ENCODE results near the gene STX11.

STX11 gene

DNA sequence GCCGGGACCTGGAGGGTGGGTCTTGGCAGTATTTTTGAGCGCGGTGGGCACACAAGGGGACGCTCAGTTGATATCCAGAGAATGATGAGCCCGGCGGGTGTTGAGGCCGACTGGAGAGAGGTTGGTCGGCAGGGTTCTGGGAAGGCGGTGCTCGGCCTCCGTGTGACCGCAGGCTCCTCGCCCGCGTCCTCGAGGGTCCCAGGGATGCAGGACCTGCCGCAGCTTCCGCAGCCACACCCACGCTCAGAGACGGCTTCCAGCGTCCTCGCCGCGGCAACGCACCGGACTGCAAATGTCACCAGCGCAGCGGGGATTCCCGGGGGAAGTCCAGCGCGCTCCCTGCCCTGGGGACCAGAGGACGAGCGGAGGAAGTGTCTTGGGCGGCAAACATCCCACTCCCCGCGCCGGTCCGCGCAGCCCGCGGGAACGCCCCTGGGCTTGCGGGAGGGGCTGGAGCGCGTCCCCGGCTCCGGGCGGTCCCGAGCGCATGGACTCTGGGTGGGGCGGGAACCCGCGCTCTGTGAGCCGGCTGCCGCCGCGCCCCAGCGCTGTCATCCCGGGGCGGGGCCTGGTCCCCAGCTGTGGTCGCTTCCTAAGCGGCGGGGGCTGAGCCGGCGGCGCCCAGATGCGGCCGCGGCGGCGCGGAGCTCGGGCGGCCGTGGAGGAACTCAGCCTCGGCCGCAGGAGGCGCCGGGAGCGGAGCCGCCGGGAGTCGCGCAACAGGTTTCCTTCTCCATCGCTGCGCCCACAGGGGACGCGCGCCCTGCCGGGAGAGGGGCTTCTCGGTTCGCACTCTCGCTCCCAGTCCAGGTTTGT lies at the start of gene STX11:
Gene STX11, plus strand, starts transcription at position 624 of the 816 bp plus-strand sequence. CDS start 36,111 bp downstream, outside the sequence.
- Histone ChIP-seq H3K27ac (ENCODE audit: low read depth, low read length) (peak within 1 kb of the TSS; percentile 99), H3K27me3 (ENCODE audit: control insufficient read depth in 5 of 5, insufficient read depth in 4 of 5, low read length in 5 of 5) (no peaks in the 10 kb centered on the region), H3K9ac (ENCODE audit: low read length in 5 of 5) (peak within 1 kb of the TSS; percentile 75 to 99 (median 83)), H3K9me3 (ENCODE audit: control insufficient read depth in 5 of 5, low read length in 5 of 5) (no peaks in the 10 kb centered on the region), H3K4me3 (ENCODE audit: low read depth in 1 of 5, low read length in 5 of 5) (peak within 1 kb of the TSS; percentile 65 to 90 (median 87)), H3K4me1 (ENCODE audit: control insufficient read depth in 5 of 5, insufficient read depth in 5 of 5, low read length in 5 of 5) (peaks cover 7 to 44% (median 33%) of the 10 kb centered on the region in 5 donors), H3K36me3 (ENCODE audit: control insufficient read depth in 5 of 5, insufficient read depth in 5 of 5, low read length in 5 of 5) (peaks cover 0 to 4% (median 0%) of the 10 kb centered on the region in 5 donors)

- no peaks in the 10 kb centered on the region for H3K27me3 ChIP-seq (ENCODE audit: control insufficient read depth in 5 of 5, insufficient read depth in 4 of 5, low read length in 5 of 5)
- no peak overlapping the region for H3K4me3 ChIP-seq (ENCODE audit: low read depth in 1 of 5, low read length in 5 of 5)
- H3K4me1 ChIP-seq (ENCODE audit: control insufficient read depth in 5 of 5, insufficient read depth in 5 of 5, low read length in 5 of 5): no peaks in the 10 kb centered on the region
Measured at GRCh38 chr6:144103026-144103563, 47.2 kb upstream of the STX11 start.

GRCh38 chr6:144104488-144104887 lies 45.8 kb upstream of the STX11 start:
- no peaks in the 10 kb centered on the region for H3K9me3 ChIP-seq (ENCODE audit: control insufficient read depth in 5 of 5, low read length in 5 of 5)
- no peaks in the 10 kb centered on the region for H3K36me3 ChIP-seq (ENCODE audit: control insufficient read depth in 5 of 5, insufficient read depth in 5 of 5, low read length in 5 of 5)
- no peak overlapping the region for H3K27ac ChIP-seq (ENCODE audit: low read depth, low read length)
- no peak overlapping the region for H3K9ac ChIP-seq (ENCODE audit: low read length in 5 of 5)
- H3K4me1 ChIP-seq (ENCODE audit: control insufficient read depth in 5 of 5, insufficient read depth in 5 of 5, low read length in 5 of 5): peaks cover 0 to 4% (median 0%) of the 10 kb centered on the region in 5 donors
- H3K27me3 ChIP-seq (ENCODE audit: control insufficient read depth in 5 of 5, insufficient read depth in 4 of 5, low read length in 5 of 5): no peaks in the 10 kb centered on the region
- H3K4me3 ChIP-seq (ENCODE audit: low read depth in 1 of 5, low read length in 5 of 5): no peak overlapping the region

More at GRCh38 chr6:144103026-144103563, 47.2 kb upstream of the STX11 start:
- Histone ChIP-seq H3K9me3 (ENCODE audit: control insufficient read depth in 5 of 5, low read length in 5 of 5) (no peaks in the 10 kb centered on the region), H3K9ac (ENCODE audit: low read length in 5 of 5) (no peak overlapping the region), H3K27ac (ENCODE audit: low read depth, low read length) (no peak overlapping the region), H3K36me3 (ENCODE audit: control insufficient read depth in 5 of 5, insufficient read depth in 5 of 5, low read length in 5 of 5) (no peaks in the 10 kb centered on the region)

DNA sequence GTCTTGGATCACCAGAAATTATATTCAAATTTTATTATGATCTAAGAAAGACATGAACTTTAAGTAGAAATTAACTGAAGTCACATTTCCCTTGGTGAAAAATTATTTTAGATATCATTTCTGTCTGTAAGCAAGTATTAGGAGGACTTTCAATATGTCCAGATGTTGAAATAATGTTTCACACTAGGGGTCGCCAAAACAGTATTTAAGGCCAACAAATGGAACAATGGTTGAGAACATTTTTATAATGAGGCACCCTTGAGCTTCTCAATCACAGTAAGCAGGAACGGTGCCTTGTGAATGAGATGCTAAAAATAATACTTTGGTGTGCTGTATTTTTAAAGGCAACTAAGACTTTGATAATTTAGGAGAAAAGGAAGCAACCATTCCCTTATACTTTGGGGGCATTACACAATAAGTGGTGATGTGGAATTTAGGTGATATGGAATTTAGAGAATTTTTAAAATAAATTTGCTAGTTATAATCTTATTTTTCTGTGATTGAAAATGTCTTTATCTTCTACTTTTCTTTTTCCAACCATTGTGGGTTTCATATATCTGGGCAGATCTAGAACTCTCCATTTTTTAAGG lies 45.3 kb upstream of the STX11 start:
- Histone ChIP-seq H3K9ac (ENCODE audit: low read length in 5 of 5) (no peak overlapping the region), H3K4me3 (ENCODE audit: low read depth in 1 of 5, low read length in 5 of 5) (no peak overlapping the region), H3K9me3 (ENCODE audit: control insufficient read depth in 5 of 5, low read length in 5 of 5) (no peaks in the 10 kb centered on the region), H3K27ac (ENCODE audit: low read depth, low read length) (no peak overlapping the region), H3K27me3 (ENCODE audit: control insufficient read depth in 5 of 5, insufficient read depth in 4 of 5, low read length in 5 of 5) (no peaks in the 10 kb centered on the region), H3K36me3 (ENCODE audit: control insufficient read depth in 5 of 5, insufficient read depth in 5 of 5, low read length in 5 of 5) (no peaks in the 10 kb centered on the region), H3K4me1 (ENCODE audit: control insufficient read depth in 5 of 5, insufficient read depth in 5 of 5, low read length in 5 of 5) (peaks cover 0 to 7% (median 0%) of the 10 kb centered on the region in 5 donors)

GRCh38 chr6:144106206-144106605 lies 44.1 kb upstream of the STX11 start:
- peaks cover 0 to 7% (median 0%) of the 10 kb centered on the region in 5 donors for H3K4me1 ChIP-seq (ENCODE audit: control insufficient read depth in 5 of 5, insufficient read depth in 5 of 5, low read length in 5 of 5)
- no peak overlapping the region for H3K4me3 ChIP-seq (ENCODE audit: low read depth in 1 of 5, low read length in 5 of 5)
- H3K36me3 ChIP-seq (ENCODE audit: control insufficient read depth in 5 of 5, insufficient read depth in 5 of 5, low read length in 5 of 5): no peaks in the 10 kb centered on the region

GRCh38 chr6:144110210-144110609 lies 40.1 kb upstream of the STX11 start:
- H3K36me3 ChIP-seq (ENCODE audit: control insufficient read depth in 5 of 5, insufficient read depth in 5 of 5, low read length in 5 of 5): no peaks in the 10 kb centered on the region
- no peak overlapping the region for H3K9ac ChIP-seq (ENCODE audit: low read length in 5 of 5)
- H3K9me3 ChIP-seq (ENCODE audit: control insufficient read depth in 5 of 5, low read length in 5 of 5): no peaks in the 10 kb centered on the region
- H3K27me3 ChIP-seq (ENCODE audit: control insufficient read depth in 5 of 5, insufficient read depth in 4 of 5, low read length in 5 of 5): no peaks in the 10 kb centered on the region
- H3K27ac ChIP-seq (ENCODE audit: low read depth, low read length): no peak overlapping the region
- H3K4me1 ChIP-seq (ENCODE audit: control insufficient read depth in 5 of 5, insufficient read depth in 5 of 5, low read length in 5 of 5): peaks cover 0 to 7% (median 0%) of the 10 kb centered on the region in 5 donors
- H3K4me3 ChIP-seq (ENCODE audit: low read depth in 1 of 5, low read length in 5 of 5): no peak overlapping the region

More at GRCh38 chr6:144106206-144106605, 44.1 kb upstream of the STX11 start:
- Histone ChIP-seq H3K27me3 (ENCODE audit: control insufficient read depth in 5 of 5, insufficient read depth in 4 of 5, low read length in 5 of 5) (no peaks in the 10 kb centered on the region), H3K27ac (ENCODE audit: low read depth, low read length) (no peak overlapping the region), H3K9me3 (ENCODE audit: control insufficient read depth in 5 of 5, low read length in 5 of 5) (no peaks in the 10 kb centered on the region), H3K9ac (ENCODE audit: low read length in 5 of 5) (no peak overlapping the region)

- Histone ChIP-seq H3K27me3 (ENCODE audit: control insufficient read depth in 5 of 5, insufficient read depth in 4 of 5, low read length in 5 of 5) (no peaks in the 10 kb centered on the region), H3K9ac (ENCODE audit: low read length in 5 of 5) (no peak overlapping the region), H3K4me1 (ENCODE audit: control insufficient read depth in 5 of 5, insufficient read depth in 5 of 5, low read length in 5 of 5) (peaks cover 0 to 7% (median 0%) of the 10 kb centered on the region in 5 donors), H3K36me3 (ENCODE audit: control insufficient read depth in 5 of 5, insufficient read depth in 5 of 5, low read length in 5 of 5) (no peaks in the 10 kb centered on the region), H3K27ac (ENCODE audit: low read depth, low read length) (no peak overlapping the region), H3K4me3 (ENCODE audit: low read depth in 1 of 5, low read length in 5 of 5) (no peak overlapping the region), H3K9me3 (ENCODE audit: control insufficient read depth in 5 of 5, low read length in 5 of 5) (no peaks in the 10 kb centered on the region)
Measured at GRCh38 chr6:144113366-144113765, 37.0 kb upstream of the STX11 start.

GRCh38 chr6:144115219-144115618 lies 35.1 kb upstream of the STX11 start:
- no peaks in the 10 kb centered on the region for H3K27me3 ChIP-seq (ENCODE audit: control insufficient read depth in 5 of 5, insufficient read depth in 4 of 5, low read length in 5 of 5)
- no peaks in the 10 kb centered on the region for H3K4me1 ChIP-seq (ENCODE audit: control insufficient read depth in 5 of 5, insufficient read depth in 5 of 5, low read length in 5 of 5)
- no peaks in the 10 kb centered on the region for H3K9me3 ChIP-seq (ENCODE audit: control insufficient read depth in 5 of 5, low read length in 5 of 5)
- no peaks in the 10 kb centered on the region for H3K36me3 ChIP-seq (ENCODE audit: control insufficient read depth in 5 of 5, insufficient read depth in 5 of 5, low read length in 5 of 5)
- H3K4me3 ChIP-seq (ENCODE audit: low read depth in 1 of 5, low read length in 5 of 5): no peak overlapping the region
- no peak overlapping the region for H3K27ac ChIP-seq (ENCODE audit: low read depth, low read length)
- no peak overlapping the region for H3K9ac ChIP-seq (ENCODE audit: low read length in 5 of 5)

DNA sequence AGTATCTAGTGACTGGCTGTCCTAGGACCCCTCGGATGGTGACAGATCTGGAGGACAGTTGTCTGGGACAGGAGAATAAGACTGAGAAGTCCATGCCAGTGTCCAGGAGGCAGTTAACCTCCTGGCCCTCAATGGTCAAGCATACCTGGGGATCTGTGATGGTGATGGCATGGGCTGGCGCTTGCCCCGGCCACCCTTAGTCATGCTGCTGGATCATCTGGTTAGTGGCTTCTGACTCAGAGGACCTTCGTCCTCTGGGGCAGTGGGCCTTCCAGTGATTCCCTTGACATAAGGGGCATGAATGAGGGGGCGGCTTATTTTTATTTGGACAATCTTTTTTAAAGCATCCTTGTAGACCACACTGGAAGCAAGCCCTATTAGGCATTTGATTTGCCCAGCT lies 30.9 kb upstream of the STX11 start:
- Histone ChIP-seq H3K4me3 (ENCODE audit: low read depth in 1 of 5, low read length in 5 of 5) (no peak overlapping the region), H3K27ac (ENCODE audit: low read depth, low read length) (no peak overlapping the region), H3K9me3 (ENCODE audit: control insufficient read depth in 5 of 5, low read length in 5 of 5) (no peaks in the 10 kb centered on the region), H3K36me3 (ENCODE audit: control insufficient read depth in 5 of 5, insufficient read depth in 5 of 5, low read length in 5 of 5) (no peaks in the 10 kb centered on the region), H3K9ac (ENCODE audit: low read length in 5 of 5) (no peak overlapping the region), H3K27me3 (ENCODE audit: control insufficient read depth in 5 of 5, insufficient read depth in 4 of 5, low read length in 5 of 5) (no peaks in the 10 kb centered on the region), H3K4me1 (ENCODE audit: control insufficient read depth in 5 of 5, insufficient read depth in 5 of 5, low read length in 5 of 5) (no peaks in the 10 kb centered on the region)

GRCh38 chr6:144122861-144123260 lies 27.5 kb upstream of the STX11 start:
- no peak overlapping the region for H3K4me3 ChIP-seq (ENCODE audit: low read depth in 1 of 5, low read length in 5 of 5)
- H3K36me3 ChIP-seq (ENCODE audit: control insufficient read depth in 5 of 5, insufficient read depth in 5 of 5, low read length in 5 of 5): no peaks in the 10 kb centered on the region
- H3K4me1 ChIP-seq (ENCODE audit: control insufficient read depth in 5 of 5, insufficient read depth in 5 of 5, low read length in 5 of 5): no peaks in the 10 kb centered on the region
- H3K27ac ChIP-seq (ENCODE audit: low read depth, low read length): no peak overlapping the region
- no peaks in the 10 kb centered on the region for H3K9me3 ChIP-seq (ENCODE audit: control insufficient read depth in 5 of 5, low read length in 5 of 5)
- no peaks in the 10 kb centered on the region for H3K27me3 ChIP-seq (ENCODE audit: control insufficient read depth in 5 of 5, insufficient read depth in 4 of 5, low read length in 5 of 5)
- no peak overlapping the region for H3K9ac ChIP-seq (ENCODE audit: low read length in 5 of 5)

Measured in subcutaneous abdominal adipose tissue (tissue), 5 donors.